Progenitor cell of endocrine pancreas (in vitro differentiated cells): Measurements from ENCODE around the gene ARMH4. TPM values are rescaled to one million over a fixed set of nuclear protein-coding genes. Genes with fewer than 3 reads are reported as not detected.

Source experiments
- DNase-seq: peaks from one replicate; pipeline ENCODE4 v3.0.0; 2021; ENCODE audit warnings: low spot score; ENCODE audit not compliant: unreplicated experiment
- H3K27ac Mint-ChIP-seq: 2 replicates; pipeline ENCODE4 v1.8.0; 2021; ENCODE audit warnings: mild to moderate bottlenecking, moderate library complexity, mixed read lengths
- H3K27me3 Mint-ChIP-seq: 2 replicates; pipeline ENCODE4 v1.8.0; 2021; ENCODE audit warnings: mixed read lengths
- H3K36me3 Mint-ChIP-seq: 2 replicates; pipeline ENCODE4 v1.8.0; 2022; ENCODE audit warnings: mixed read lengths; ENCODE audit not compliant: insufficient read depth
- H3K4me1 Mint-ChIP-seq: 2 replicates; pipeline ENCODE4 v1.8.0; 2021; ENCODE audit warnings: low read depth, mixed read lengths
- H3K4me3 Mint-ChIP-seq: 2 replicates; pipeline ENCODE4 v1.8.0; 2021; ENCODE audit warnings: low read depth, mild to moderate bottlenecking, moderate library complexity, mixed read lengths
- H3K9me3 Mint-ChIP-seq: 2 replicates; pipeline ENCODE4 v1.8.0; 2021; ENCODE audit warnings: low read depth, mixed read lengths
- CTCF ChIP-seq: fragments of 200-600 bp; sonication (generic); IDR thresholded peaks from one replicate; pipeline ENCODE4 v1.5.0; 2021; ENCODE audit warnings: antibody characterized with exemption, mild to moderate bottlenecking; ENCODE audit not compliant: unreplicated experiment
- total RNA-seq: library from RNA; stranded (reverse); gene quantifications from 2 replicates; pipeline ENCODE4 v1.2.1, GENCODE V29; 2021

ARMH4 gene
- total RNA-seq, 1 donor from 2014 or later, result 36.2 TPM

GRCh38 chr14:57960946-57961785 lies 190.8 kb downstream of the ARMH4 start:
- Mint-ChIP-seq H3K9me3 (no peaks in the 10 kb centered on the region), H3K4me3 (no peak overlapping the region), H3K36me3 (no peaks in the 10 kb centered on the region), H3K27ac (no peak overlapping the region), H3K27me3 (peaks cover 10% of the 10 kb centered on the region), H3K4me1 (peaks cover 13% of the 10 kb centered on the region)
- no peak for DNase-seq
- no peak for TF ChIP-seq CTCF

- Mint-ChIP-seq H3K4me1 (peaks cover 7% of the 10 kb centered on the region), H3K4me3 (no peak overlapping the region), H3K9me3 (peaks cover 14% of the 10 kb centered on the region), H3K27ac (no peak overlapping the region), H3K36me3 (no peaks in the 10 kb centered on the region), H3K27me3 (peaks cover 5% of the 10 kb centered on the region)
- TF ChIP-seq CTCF, result no peak
- DNase-seq, result no peak
Observed at GRCh38 chr14:57957441-57957840, 194.6 kb downstream of the ARMH4 start.

Other genes starting within 250 kb of the ARMH4 start
- 57.5 and 64.1 TPM in 2 replicates for gene ACTR10, start 47.9 kb upstream of the ARMH4 start, total RNA-seq
- 197 and 216 TPM in 2 replicates for gene PSMA3, start 92.6 kb upstream of the ARMH4 start, total RNA-seq
- gene ARID4A, start 146.3 kb upstream of the ARMH4 start, total RNA-seq, result 31.5 and 35.1 TPM in 2 replicates
- 0.55 TPM in 1 of 2 replicates, not detected in the other for gene TOMM20L, start 243.7 kb upstream of the ARMH4 start, total RNA-seq